ENCODE measurements around the gene NLGN2. TPM values are rescaled to one million over a fixed set of nuclear protein-coding genes. Genes with fewer than 3 reads are reported as not detected.

NLGN2 gene
- total and polyA plus RNA-seq, 2 of the 8 experiments (the other 6 are each of a cell fraction or from before 2014, with no cell fraction given), result 21.2 to 62.8 TPM

GRCh38 chr17:7384489-7385081 lies 23.1 kb upstream of the NLGN2 start (continued):
- no peak for TF ChIP-seq SP1 (IDR thresholded peaks at IDR 0.05; ENCODE audit: low read depth, low read length)
- TF ChIP-seq RNF2 (IDR thresholded peaks at IDR 0.05; ENCODE audit: borderline replicate concordance, low read depth, low read length, missing control alignments, poor library complexity, severe bottlenecking), result no peak
- no peak for TF ChIP-seq SAP30 (IDR thresholded peaks at IDR 0.05; ENCODE audit: insufficient read depth, insufficient replicate concordance, low read length)
